ENCODE data around the gene HOXD9. TPM values are rescaled to one million over a fixed set of nuclear protein-coding genes. Genes with fewer than 3 reads are reported as not detected.

The HOXD9 gene
- total RNA-seq, 1 donor from 2014 or later = not detected

- H3K27ac Mint-ChIP-seq = peak overlapping the region; percentile 21
- intact Hi-C loops (cut with micrococcal nuclease) = loop anchor here (5.0 to 10.0 kb wide), 2 partner anchors 45 to 1798 kb away; partner anchors contain the start of gene SP9
- DNase-seq = peak; percentile 70
- peaks cover 81% of the 10 kb centered on the region for H3K27me3 Mint-ChIP-seq
- H3K4me1 Mint-ChIP-seq = peaks cover 11% of the 10 kb centered on the region
- peaks cover 5% of the 10 kb centered on the region for H3K36me3 Mint-ChIP-seq (ENCODE audit: low read depth)
- H3K4me3 Mint-ChIP-seq = peak overlapping the region; percentile 68
- no peaks in the 10 kb centered on the region for H3K9me3 Mint-ChIP-seq
These were observed 10.0 kb downstream of the HOXD9 start for GRCh38 chr2:176132205-176133171.

DNA sequence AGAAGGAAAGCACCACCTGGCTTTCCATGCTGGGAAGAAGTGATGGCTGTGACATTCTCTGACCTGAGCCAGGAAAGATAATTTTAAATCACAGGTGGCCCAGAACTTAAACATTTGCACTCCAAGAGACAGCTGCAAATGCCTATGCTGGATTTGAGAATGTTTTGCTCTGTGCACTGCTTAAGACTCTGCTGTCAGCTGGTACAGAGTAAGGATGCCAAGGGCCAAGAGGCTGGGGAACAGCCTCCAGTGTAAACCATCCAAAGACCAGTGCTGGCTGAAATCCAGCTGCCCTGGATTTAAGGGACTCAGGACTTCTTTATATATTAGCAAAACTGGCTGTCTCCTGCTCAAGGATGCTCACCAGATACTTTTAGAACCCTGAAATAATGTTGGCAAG lies 10.9 kb downstream of the HOXD9 start:
- H3K9me3 Mint-ChIP-seq = no peaks in the 10 kb centered on the region
- no peak for DNase-seq
- no peak overlapping the region for H3K4me3 Mint-ChIP-seq
- no peak overlapping the region for H3K27ac Mint-ChIP-seq
- H3K4me1 Mint-ChIP-seq = peaks cover 9% of the 10 kb centered on the region
- H3K27me3 Mint-ChIP-seq = peaks cover 81% of the 10 kb centered on the region
- intact Hi-C loops (cut with micrococcal nuclease) = loop anchor here (5.0 to 10.0 kb wide), 2 partner anchors 44 to 1799 kb away; partner anchors contain the start of gene SP9
- peaks cover 5% of the 10 kb centered on the region for H3K36me3 Mint-ChIP-seq (ENCODE audit: low read depth)

DNA sequence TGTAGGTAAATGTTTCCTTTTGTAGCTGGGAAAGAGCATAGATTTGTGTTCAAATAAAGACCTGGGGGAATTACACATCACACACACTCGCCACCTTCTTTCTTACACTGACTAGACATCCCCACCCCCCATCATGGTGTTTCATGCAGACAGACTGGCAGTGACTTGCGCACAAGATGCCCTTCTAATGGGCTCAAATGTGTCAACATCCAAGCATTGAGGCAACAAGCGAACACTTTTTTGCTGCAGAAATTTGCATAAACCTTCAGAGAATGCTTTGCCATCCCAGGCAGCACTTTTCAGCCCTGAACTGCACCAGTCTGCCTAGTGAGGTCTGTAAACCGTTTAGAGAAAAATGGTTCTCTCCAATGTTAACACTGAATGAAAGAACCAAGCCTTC lies 11.5 kb downstream of the HOXD9 start:
- DNase-seq = no peak
- Mint-ChIP-seq H3K4me3 (no peak overlapping the region), H3K9me3 (no peaks in the 10 kb centered on the region), H3K4me1 (peaks cover 7% of the 10 kb centered on the region), H3K27ac (no peak overlapping the region), H3K36me3 (ENCODE audit: low read depth) (peaks cover 5% of the 10 kb centered on the region), H3K27me3 (peaks cover 81% of the 10 kb centered on the region)
- intact Hi-C loops (cut with micrococcal nuclease) = loop anchor here (5.0 to 10.0 kb wide), 2 partner anchors 43 to 1799 kb away; partner anchors contain the start of gene SP9

- Mint-ChIP-seq H3K27me3 (peaks cover 86% of the 10 kb centered on the region), H3K36me3 (ENCODE audit: low read depth) (peaks cover 5% of the 10 kb centered on the region), H3K9me3 (no peaks in the 10 kb centered on the region), H3K4me1 (peaks cover 7% of the 10 kb centered on the region), H3K4me3 (no peak overlapping the region), H3K27ac (no peak overlapping the region)
- intact Hi-C loops (cut with micrococcal nuclease) = loop anchor here (10.0 kb wide), 1 partner anchor 1800 kb away; the partner anchor contains the start of gene SP9
- no peak for DNase-seq
These were observed 12.5 kb downstream of the HOXD9 start for GRCh38 chr2:176135035-176135440.

- peaks cover 9% of the 10 kb centered on the region for H3K4me1 Mint-ChIP-seq
- no peaks in the 10 kb centered on the region for H3K9me3 Mint-ChIP-seq
- no peak overlapping the region for H3K4me3 Mint-ChIP-seq
- intact Hi-C loops (cut with micrococcal nuclease) = loop anchor here (10.0 kb wide), 1 partner anchor 1802 kb away; the partner anchor contains the start of gene SP9
- H3K36me3 Mint-ChIP-seq (ENCODE audit: low read depth) = no peaks in the 10 kb centered on the region
- H3K27ac Mint-ChIP-seq = no peak overlapping the region
- peaks cover 85% of the 10 kb centered on the region for H3K27me3 Mint-ChIP-seq
- no peak for DNase-seq
These were observed 14.1 kb downstream of the HOXD9 start for GRCh38 chr2:176136374-176137251.

DNA sequence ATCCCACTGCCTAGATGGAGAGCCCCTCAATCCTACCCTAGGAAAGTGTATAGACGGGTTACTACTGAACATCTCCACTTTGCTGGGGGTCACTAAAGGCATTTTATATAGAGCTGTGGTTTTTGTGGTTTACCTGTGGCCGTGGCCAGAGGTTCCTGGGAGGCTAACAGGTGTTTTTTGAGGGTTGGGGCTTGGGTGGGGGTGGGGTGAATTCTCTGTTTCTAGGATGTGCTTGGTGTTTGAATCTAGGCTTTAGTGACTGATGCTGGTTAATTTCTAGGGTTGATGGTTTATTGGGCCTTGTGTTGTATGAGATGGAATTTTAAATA lies 14.7 kb downstream of the HOXD9 start:
- H3K9me3 Mint-ChIP-seq = no peaks in the 10 kb centered on the region
- no peak for DNase-seq
- intact Hi-C loops (cut with micrococcal nuclease) = loop anchor here (10.0 kb wide), 1 partner anchor 1802 kb away; the partner anchor contains the start of gene SP9
- peaks cover 86% of the 10 kb centered on the region for H3K27me3 Mint-ChIP-seq
- H3K36me3 Mint-ChIP-seq (ENCODE audit: low read depth) = no peaks in the 10 kb centered on the region
- H3K4me1 Mint-ChIP-seq = peaks cover 9% of the 10 kb centered on the region
- no peak overlapping the region for H3K4me3 Mint-ChIP-seq
- H3K27ac Mint-ChIP-seq = no peak overlapping the region

DNA sequence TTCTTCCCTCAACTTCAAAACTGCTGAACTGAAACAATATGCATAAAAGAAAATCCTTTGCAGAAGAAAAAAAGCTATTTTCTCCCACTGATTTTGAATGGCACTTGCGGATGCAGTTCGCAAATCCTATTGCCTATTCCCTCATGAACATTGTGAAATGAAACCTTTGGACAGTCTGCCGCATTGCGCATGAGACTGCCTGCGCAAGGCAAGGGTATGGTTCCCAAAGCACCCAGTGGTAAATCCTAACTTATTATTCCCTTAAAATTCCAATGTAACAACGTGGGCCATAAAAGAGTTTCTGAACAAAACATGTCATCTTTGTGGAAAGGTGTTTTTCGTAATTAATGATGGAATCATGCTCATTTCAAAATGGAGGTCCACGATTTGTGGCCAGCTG lies 15.4 kb downstream of the HOXD9 start:
- peaks cover 81% of the 10 kb centered on the region for H3K27me3 Mint-ChIP-seq
- H3K4me3 Mint-ChIP-seq = no peak overlapping the region
- no peak overlapping the region for H3K27ac Mint-ChIP-seq
- no peak for DNase-seq
- H3K36me3 Mint-ChIP-seq (ENCODE audit: low read depth) = no peaks in the 10 kb centered on the region
- peaks cover 5% of the 10 kb centered on the region for H3K4me1 Mint-ChIP-seq
- H3K9me3 Mint-ChIP-seq = no peaks in the 10 kb centered on the region
- intact Hi-C loops (cut with micrococcal nuclease) = loop anchor here (2.0 to 10.0 kb wide), 2 partner anchors 19 to 1803 kb away; partner anchors contain the start of genes HOXD3 and SP9

GRCh38 chr2:176138526-176138922 lies 16.0 kb downstream of the HOXD9 start:
- H3K4me3 Mint-ChIP-seq = no peak overlapping the region
- intact Hi-C loops (cut with micrococcal nuclease) = loop anchor here (2.0 to 10.0 kb wide), 2 partner anchors 18 to 1804 kb away; partner anchors contain the start of genes HOXD3 and SP9

DNA sequence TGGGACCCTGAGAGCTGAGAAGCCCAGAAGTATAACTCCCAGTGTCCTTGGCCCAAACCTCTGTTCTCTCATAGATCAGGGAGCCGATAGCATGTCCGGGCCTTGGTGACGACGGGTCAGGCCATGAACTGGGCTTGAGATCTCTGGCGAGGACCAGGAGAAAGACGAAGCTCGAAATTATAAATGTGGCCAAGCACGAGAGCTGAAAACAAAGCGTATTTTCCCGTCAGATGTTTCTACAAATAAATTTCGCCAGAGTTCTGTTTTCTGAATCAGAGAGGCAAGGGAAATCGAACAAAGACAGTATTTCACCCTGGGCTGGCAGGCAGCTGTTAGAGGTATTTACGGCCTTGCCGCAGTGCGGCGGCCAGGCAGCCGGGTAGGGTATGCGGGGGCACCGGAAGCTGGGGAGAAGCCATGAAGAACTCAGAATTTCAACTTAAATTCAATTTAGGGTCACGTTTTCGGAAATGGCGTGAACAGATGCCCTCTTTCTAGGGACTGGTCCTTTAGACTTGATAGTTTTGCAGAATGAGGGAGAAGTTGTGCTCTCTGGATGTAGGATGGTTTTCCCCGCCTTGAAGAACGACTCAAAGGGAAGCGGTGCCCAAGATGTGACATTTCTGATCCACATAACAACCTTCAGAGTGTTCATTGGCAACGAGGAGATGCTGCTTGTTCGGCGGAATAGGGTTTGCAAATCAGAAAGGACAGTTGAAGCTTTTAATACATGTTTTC lies 16.6 kb downstream of the HOXD9 start:
- DNase-seq = no peak
- Mint-ChIP-seq H3K9me3 (no peaks in the 10 kb centered on the region), H3K36me3 (ENCODE audit: low read depth) (no peaks in the 10 kb centered on the region), H3K27ac (no peak overlapping the region), H3K27me3 (peaks cover 77% of the 10 kb centered on the region), H3K4me1 (peaks cover 5% of the 10 kb centered on the region), H3K4me3 (no peak overlapping the region)
- intact Hi-C loops (cut with micrococcal nuclease) = loop anchor here (2.0 to 10.0 kb wide), 2 partner anchors 18 to 1804 kb away; partner anchors contain the start of genes HOXD3 and SP9

More at GRCh38 chr2:176138526-176138922, 16.0 kb downstream of the HOXD9 start:
- Mint-ChIP-seq H3K4me1 (peaks cover 5% of the 10 kb centered on the region), H3K36me3 (ENCODE audit: low read depth) (no peaks in the 10 kb centered on the region), H3K27me3 (peaks cover 78% of the 10 kb centered on the region), H3K9me3 (no peaks in the 10 kb centered on the region), H3K27ac (peak overlapping the region; percentile 53)
- no peak for DNase-seq

- Mint-ChIP-seq H3K27me3 (peaks cover 73% of the 10 kb centered on the region), H3K4me3 (no peak overlapping the region), H3K36me3 (ENCODE audit: low read depth) (no peaks in the 10 kb centered on the region), H3K27ac (no peak overlapping the region), H3K9me3 (no peaks in the 10 kb centered on the region), H3K4me1 (peaks cover 5% of the 10 kb centered on the region)
- DNase-seq = no peak
- intact Hi-C loops (cut with micrococcal nuclease) = loop anchor here (1.0 to 10.0 kb wide), 8 partner anchors 17 to 1805 kb away; partner anchors contain the start of genes HOXD3 and SP9
These were observed 17.4 kb downstream of the HOXD9 start for GRCh38 chr2:176139661-176140512.

GRCh38 chr2:176140513-176141317 lies 18.2 kb downstream of the HOXD9 start:
- Mint-ChIP-seq H3K36me3 (ENCODE audit: low read depth) (no peaks in the 10 kb centered on the region), H3K9me3 (no peaks in the 10 kb centered on the region), H3K27me3 (peaks cover 72% of the 10 kb centered on the region), H3K4me1 (peaks cover 4% of the 10 kb centered on the region), H3K27ac (no peak overlapping the region), H3K4me3 (peak overlapping the region; percentile 20)
- DNase-seq = peak; percentile 92
- intact Hi-C loops (cut with micrococcal nuclease) = loop anchor here (1.0 to 10.0 kb wide), 6 partner anchors 315 to 1007 kb away; no protein-coding TSS in a partner anchor
